ENCODE results near the gene DISC1. TPM values are rescaled to one million over a fixed set of nuclear protein-coding genes. Genes with fewer than 3 reads are reported as not detected.
A peak's percentile ranks its signal among the peaks of the same experiment; 100 is the strongest.

Gene DISC1
- total and polyA plus RNA-seq, 2 of the 13 experiments (the other 11 are each of a cell fraction or from before 2014, with no cell fraction given), result 4.2 to 4.6 TPM

DNA sequence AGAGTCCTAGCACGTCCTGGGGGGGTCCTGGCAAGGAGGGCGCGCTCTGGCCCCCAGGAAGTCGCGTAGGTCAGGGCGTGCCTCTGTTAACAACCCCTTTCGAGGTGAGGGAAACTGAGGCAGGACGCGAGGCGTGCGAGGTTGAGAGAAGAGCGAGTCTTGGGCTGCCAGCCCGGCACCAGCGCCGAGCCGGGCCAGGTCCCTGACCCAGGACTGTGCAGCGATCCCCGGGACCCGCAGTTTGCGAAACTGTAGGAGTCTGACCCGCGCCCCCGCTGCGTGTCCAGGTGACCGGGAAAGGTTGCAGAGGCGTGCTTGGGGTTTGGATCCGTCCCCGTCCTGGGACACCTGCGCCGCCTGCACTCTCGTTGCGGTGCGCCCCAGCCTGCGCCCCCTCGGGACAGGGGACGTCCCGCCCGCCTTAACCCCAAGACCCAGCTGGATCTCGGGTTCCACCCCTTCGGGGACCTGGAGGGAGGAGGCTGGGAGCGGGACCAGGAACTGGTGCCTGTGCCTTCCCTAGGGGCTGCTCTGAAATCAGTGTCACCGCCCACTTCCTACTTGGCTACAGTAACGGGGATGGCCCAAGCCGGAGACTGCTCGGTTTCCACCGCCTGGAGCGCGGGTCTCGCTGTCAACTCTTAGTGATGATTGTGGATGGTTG is 493 bp downstream of the DISC1 start (continued):
- TF ChIP-seq, protein P1, sequence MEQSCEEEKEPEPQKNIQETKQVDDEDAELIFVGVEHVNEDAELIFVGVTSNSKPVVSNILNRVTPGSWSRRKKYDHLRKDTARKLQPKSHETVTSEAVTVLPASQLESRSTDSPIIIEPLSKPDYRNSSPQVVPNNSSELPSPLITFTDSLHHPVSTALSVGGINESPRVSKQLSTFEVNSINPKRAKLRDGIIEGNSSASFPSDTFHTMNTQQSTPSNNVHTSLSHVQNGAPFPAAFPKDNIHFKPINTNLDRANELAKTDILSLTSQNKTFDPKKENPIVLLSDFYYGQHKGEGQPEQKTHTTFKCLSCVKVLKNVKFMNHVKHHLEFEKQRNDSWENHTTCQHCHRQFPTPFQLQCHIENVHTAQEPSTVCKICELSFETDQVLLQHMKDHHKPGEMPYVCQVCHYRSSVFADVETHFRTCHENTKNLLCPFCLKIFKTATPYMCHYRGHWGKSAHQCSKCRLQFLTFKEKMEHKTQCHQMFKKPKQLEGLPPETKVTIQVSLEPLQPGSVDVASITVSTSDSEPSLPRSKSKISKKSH (CRISPR knock-in tag; IDR thresholded peaks at IDR 0.05; ENCODE audit: borderline replicate concordance), result no peak
- TF ChIP-seq GZF1 (CRISPR knock-in tag; IDR thresholded peaks at IDR 0.05) (no peak), MEF2D (CRISPR knock-in tag; IDR thresholded peaks at IDR 0.05) (no peak), ZNF335 (CRISPR knock-in tag; IDR thresholded peaks at IDR 0.05) (no peak), KAT8 (CRISPR knock-in tag; IDR thresholded peaks at IDR 0.05) (no peak), ZBTB38 (CRISPR knock-in tag; IDR thresholded peaks at IDR 0.05) (no peak), RORA (CRISPR knock-in tag; IDR thresholded peaks at IDR 0.05) (no peak), ZNF75D (CRISPR knock-in tag; IDR thresholded peaks at IDR 0.05; ENCODE audit: borderline replicate concordance) (no peak), MAZ (IDR thresholded peaks at IDR 0.05; ENCODE audit: borderline replicate concordance, low read depth, low read length) (no peak), MAZ (CRISPR knock-in tag; IDR thresholded peaks at IDR 0.05; ENCODE audit: low read depth) (peak; percentile 59), ZNF878 (CRISPR knock-in tag; IDR thresholded peaks at IDR 0.05) (no peak), IKZF4 (CRISPR knock-in tag; IDR thresholded peaks at IDR 0.05; ENCODE audit: borderline replicate concordance, low read depth, not compliant biosample characterization) (no peak), MTA3 (CRISPR knock-in tag; IDR thresholded peaks at IDR 0.05) (no peak), MLLT10 (CRISPR knock-in tag; IDR thresholded peaks at IDR 0.05) (no peak), MIER3 (CRISPR knock-in tag; IDR thresholded peaks at IDR 0.05; ENCODE audit: borderline replicate concordance) (no peak), ZNF234 (CRISPR knock-in tag; conservative IDR thresholded peaks at IDR 0.05) (0 out of 2 replicates have a peak, but pooled peaks have one; percentile 6), SP1 (IDR thresholded peaks at IDR 0.05) (no peak), SP1 (CRISPR knock-in tag; IDR thresholded peaks at IDR 0.05) (peak; percentile 30; the same call in 1 of the 2 replicates), KDM6A (CRISPR knock-in tag; IDR thresholded peaks at IDR 0.05; ENCODE audit: low read depth) (no peak), FOXK2 (IDR thresholded peaks at IDR 0.05) (no peak)
- TF ChIP-seq, protein P2, sequence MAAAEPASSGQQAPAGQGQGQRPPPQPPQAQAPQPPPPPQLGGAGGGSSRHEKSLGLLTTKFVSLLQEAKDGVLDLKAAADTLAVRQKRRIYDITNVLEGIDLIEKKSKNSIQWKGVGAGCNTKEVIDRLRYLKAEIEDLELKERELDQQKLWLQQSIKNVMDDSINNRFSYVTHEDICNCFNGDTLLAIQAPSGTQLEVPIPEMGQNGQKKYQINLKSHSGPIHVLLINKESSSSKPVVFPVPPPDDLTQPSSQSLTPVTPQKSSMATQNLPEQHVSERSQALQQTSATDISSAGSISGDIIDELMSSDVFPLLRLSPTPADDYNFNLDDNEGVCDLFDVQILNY (CRISPR knock-in tag; conservative IDR thresholded peaks at IDR 0.05), result no peak
- TF ChIP-seq, protein P3, sequence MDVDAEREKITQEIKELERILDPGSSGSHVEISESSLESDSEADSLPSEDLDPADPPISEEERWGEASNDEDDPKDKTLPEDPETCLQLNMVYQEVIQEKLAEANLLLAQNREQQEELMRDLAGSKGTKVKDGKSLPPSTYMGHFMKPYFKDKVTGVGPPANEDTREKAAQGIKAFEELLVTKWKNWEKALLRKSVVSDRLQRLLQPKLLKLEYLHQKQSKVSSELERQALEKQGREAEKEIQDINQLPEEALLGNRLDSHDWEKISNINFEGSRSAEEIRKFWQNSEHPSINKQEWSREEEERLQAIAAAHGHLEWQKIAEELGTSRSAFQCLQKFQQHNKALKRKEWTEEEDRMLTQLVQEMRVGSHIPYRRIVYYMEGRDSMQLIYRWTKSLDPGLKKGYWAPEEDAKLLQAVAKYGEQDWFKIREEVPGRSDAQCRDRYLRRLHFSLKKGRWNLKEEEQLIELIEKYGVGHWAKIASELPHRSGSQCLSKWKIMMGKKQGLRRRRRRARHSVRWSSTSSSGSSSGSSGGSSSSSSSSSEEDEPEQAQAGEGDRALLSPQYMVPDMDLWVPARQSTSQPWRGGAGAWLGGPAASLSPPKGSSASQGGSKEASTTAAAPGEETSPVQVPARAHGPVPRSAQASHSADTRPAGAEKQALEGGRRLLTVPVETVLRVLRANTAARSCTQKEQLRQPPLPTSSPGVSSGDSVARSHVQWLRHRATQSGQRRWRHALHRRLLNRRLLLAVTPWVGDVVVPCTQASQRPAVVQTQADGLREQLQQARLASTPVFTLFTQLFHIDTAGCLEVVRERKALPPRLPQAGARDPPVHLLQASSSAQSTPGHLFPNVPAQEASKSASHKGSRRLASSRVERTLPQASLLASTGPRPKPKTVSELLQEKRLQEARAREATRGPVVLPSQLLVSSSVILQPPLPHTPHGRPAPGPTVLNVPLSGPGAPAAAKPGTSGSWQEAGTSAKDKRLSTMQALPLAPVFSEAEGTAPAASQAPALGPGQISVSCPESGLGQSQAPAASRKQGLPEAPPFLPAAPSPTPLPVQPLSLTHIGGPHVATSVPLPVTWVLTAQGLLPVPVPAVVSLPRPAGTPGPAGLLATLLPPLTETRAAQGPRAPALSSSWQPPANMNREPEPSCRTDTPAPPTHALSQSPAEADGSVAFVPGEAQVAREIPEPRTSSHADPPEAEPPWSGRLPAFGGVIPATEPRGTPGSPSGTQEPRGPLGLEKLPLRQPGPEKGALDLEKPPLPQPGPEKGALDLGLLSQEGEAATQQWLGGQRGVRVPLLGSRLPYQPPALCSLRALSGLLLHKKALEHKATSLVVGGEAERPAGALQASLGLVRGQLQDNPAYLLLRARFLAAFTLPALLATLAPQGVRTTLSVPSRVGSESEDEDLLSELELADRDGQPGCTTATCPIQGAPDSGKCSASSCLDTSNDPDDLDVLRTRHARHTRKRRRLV (CRISPR knock-in tag; IDR thresholded peaks at IDR 0.05), result no peak
